GM23338 (cell line): Measurements from ENCODE around the gene FHIT. TPM values are rescaled to one million over a fixed set of nuclear protein-coding genes. Genes with fewer than 3 reads are reported as not detected.

Experiments used
- ATAC-seq: fragments of 200-7000 bp; cut with Tn5 transposase; 3 replicates; pipeline ENCODE4 v1.9.1; 2020
- DNase-seq: peaks from one replicate; pipeline ENCODE4 v3.0.0-alpha.2; 2015; ENCODE audit warnings: low spot score
- H2AFZ ChIP-seq: fragments of 200-600 bp; sonication (generic); 2 replicates; pipeline ENCODE4 v1.8.0; 2016; ENCODE audit warnings: antibody characterized with exemption, mild to moderate bottlenecking, moderate library complexity
- H3F3A ChIP-seq: fragments of 200-600 bp; sonication (generic); replicated peaks from 2 replicates; pipeline ENCODE4 v1.8.0; 2017; ENCODE audit warnings: antibody characterized with exemption, mixed run types, low read depth
- H3K27ac ChIP-seq: fragments of 200-600 bp; sonication (generic); 2 replicates; pipeline ENCODE4 v1.6.1; 2016; ENCODE audit warnings: low read depth
- H3K27me3 ChIP-seq: fragments of 200-600 bp; sonication (generic); 2 replicates; pipeline ENCODE4 v1.8.0; 2016; ENCODE audit warnings: mild to moderate bottlenecking, mixed run types, moderate library complexity; ENCODE audit not compliant: insufficient read depth
- H3K36me3 ChIP-seq: fragments of 200-600 bp; sonication (generic); 2 replicates; pipeline ENCODE4 v1.8.0; 2016; ENCODE audit warnings: mild to moderate bottlenecking; ENCODE audit not compliant: insufficient read depth
- H3K4me1 ChIP-seq: fragments of 200-600 bp; sonication (generic); 2 replicates; pipeline ENCODE4 v1.8.0; 2016; ENCODE audit warnings: mild to moderate bottlenecking, moderate library complexity; ENCODE audit not compliant: insufficient read depth
- H3K4me2 ChIP-seq: fragments of 200-600 bp; sonication (generic); 2 replicates; pipeline ENCODE4 v1.7.1; 2017; ENCODE audit warnings: mixed run types
- H3K4me3 ChIP-seq: fragments of 200-600 bp; sonication (generic); 2 replicates; pipeline ENCODE4 v1.6.1; 2016; ENCODE audit warnings: mixed run types
- H3K79me2 ChIP-seq: fragments of 200-600 bp; sonication (generic); replicated peaks from 2 replicates; pipeline ENCODE4 v1.8.0; 2017; ENCODE audit warnings: mild to moderate bottlenecking; ENCODE audit not compliant: insufficient read depth
- H3K9me2 ChIP-seq: fragments of 200-600 bp; sonication (generic); 2 replicates; pipeline ENCODE4 v1.8.0; 2017; ENCODE audit not compliant: insufficient read depth
- H4K20me1 ChIP-seq: fragments of 200-600 bp; sonication (generic); replicated peaks from 2 replicates; pipeline ENCODE4 v1.8.0; 2017; ENCODE audit warnings: mild to moderate bottlenecking; ENCODE audit not compliant: insufficient read depth
- H3K27ac Mint-ChIP-seq: 2 replicates; pipeline ENCODE4 v1.8.0; 2020; ENCODE audit warnings: inconsistent platforms, mild to moderate bottlenecking, moderate library complexity, mixed read lengths
- H3K27me3 Mint-ChIP-seq: 3 replicates; pipeline ENCODE4 v1.8.0; 2022; ENCODE audit warnings: low read depth, mild to moderate bottlenecking, moderate library complexity, mixed read lengths, inconsistent platforms; ENCODE audit not compliant: insufficient read depth, poor library complexity
- H3K36me3 Mint-ChIP-seq: 3 replicates; pipeline ENCODE4 v1.8.0; 2021; ENCODE audit warnings: low read depth, mild to moderate bottlenecking, inconsistent platforms, moderate library complexity, mixed read lengths
- H3K4me1 Mint-ChIP-seq: 3 replicates; pipeline ENCODE4 v1.8.0; 2020; ENCODE audit warnings: mild to moderate bottlenecking, inconsistent platforms, mixed read lengths
- H3K4me3 Mint-ChIP-seq: 3 replicates; pipeline ENCODE4 v1.8.0; 2021; ENCODE audit warnings: moderate library complexity, mild to moderate bottlenecking, inconsistent platforms, mixed read lengths
- H3K9me3 Mint-ChIP-seq: 3 replicates; pipeline ENCODE4 v1.8.0; 2020; ENCODE audit warnings: moderate library complexity, mild to moderate bottlenecking, inconsistent platforms, mixed read lengths
- CREB1 ChIP-seq: fragments of 250-450 bp; sonication (Bioruptor Pico); IDR thresholded peaks from 2 replicates; pipeline ENCODE4 v1.5.0; 2020; ENCODE audit warnings: low read depth, mild to moderate bottlenecking, moderate library complexity
- CTCF ChIP-seq, 2 experiments: fragments of 200-600 bp in 1 of 2; sonication (generic) in 1 of 2; conservative IDR thresholded peaks; 2 replicates each; pipeline versions ENCODE4 v1.5.1 to v1.6.1; 2016 to 2017; ENCODE audit warnings: antibody characterized with exemption in 2 of 2, low read depth in 2 of 2, mild to moderate bottlenecking in 2 of 2, moderate library complexity in 1 of 2
- ETS1 ChIP-seq: IDR thresholded peaks from 2 replicates; pipeline ENCODE4 v1.6.1; 2016; ENCODE audit warnings: antibody characterized with exemption
- EZH2 ChIP-seq: fragments of 200-600 bp; sonication (generic); IDR thresholded peaks from one replicate; pipeline ENCODE4 v1.8.0; 2017; ENCODE audit warnings: antibody characterized with exemption, mild to moderate bottlenecking, low read depth; ENCODE audit not compliant: unreplicated experiment
- EZH2phosphoT487 ChIP-seq: fragments of 200-600 bp; sonication (generic); IDR thresholded peaks from one replicate; pipeline ENCODE4 v1.8.1; 2018; ENCODE audit warnings: antibody characterized with exemption; ENCODE audit not compliant: unreplicated experiment
- JUNB ChIP-seq: IDR thresholded peaks from one replicate; pipeline ENCODE4 v1.6.1; 2016; ENCODE audit warnings: antibody characterized with exemption; ENCODE audit not compliant: unreplicated experiment
- NANOG ChIP-seq: IDR thresholded peaks from 2 replicates; pipeline ENCODE4 v1.6.1; 2016; ENCODE audit warnings: antibody characterized with exemption, borderline replicate concordance
- POLR2AphosphoS5 ChIP-seq: IDR thresholded peaks from 2 replicates; pipeline ENCODE4 v1.6.1; 2016; ENCODE audit warnings: antibody characterized with exemption, low read depth
- REST ChIP-seq: IDR thresholded peaks from one replicate; pipeline ENCODE4 v1.6.1; 2018; ENCODE audit warnings: antibody characterized with exemption; ENCODE audit not compliant: unreplicated experiment
- STAT1 ChIP-seq: IDR thresholded peaks from one replicate; pipeline ENCODE4 v1.6.1; 2016; ENCODE audit warnings: antibody characterized with exemption; ENCODE audit not compliant: unreplicated experiment
- ZNF114 ChIP-seq: fragments of 250-450 bp; sonication (Bioruptor Pico); IDR thresholded peaks from 2 replicates; pipeline ENCODE4 v1.5.0; 2020; ENCODE audit warnings: mild to moderate bottlenecking, moderate library complexity
- ZNF331 ChIP-seq: fragments of 250-450 bp; sonication (Bioruptor Pico); IDR thresholded peaks from 2 replicates; pipeline ENCODE4 v1.5.0; 2020; ENCODE audit warnings: low read depth, mild to moderate bottlenecking, moderate library complexity
- polyA plus RNA-seq: library from polyadenylated mRNA; unstranded; fragments of >200 nt; fragmentation: Nextera tagmentation; extraction: Ambion mirVana; gene quantifications from 2 replicates; pipeline ENCODE4 v1.2.1, GENCODE V29; 2016
- total RNA-seq: library from RNA; depleted of rRNA; stranded (reverse); fragments of >200 nt; shearing (Covaris generic); gene quantifications from 2 replicates; pipeline ENCODE4 v1.2.3, GENCODE V29; 2014

Gene FHIT
- total and polyA plus RNA-seq, 2 experiments from 2014 or later: 3.0 to 8.3 TPM

- TF ChIP-seq CTCF (conservative IDR thresholded peaks at IDR 0.05; ENCODE audit: low read depth in 2 of 2): no peak
- TF ChIP-seq EZH2phosphoT487: no peak
- TF ChIP-seq STAT1: no peak
- no peak for TF ChIP-seq EZH2
- no peak for TF ChIP-seq NANOG
- no peak for TF ChIP-seq JUNB
- TF ChIP-seq REST: no peak
Measured at GRCh38 chr3:59749291-59749690, 1502.0 kb downstream of the FHIT start (continued).

GRCh38 chr3:59746585-59746984 is 1504.7 kb downstream of the FHIT start:
- H3K36me3 ChIP-seq: no peaks in the 10 kb centered on the region
- peaks cover 9% of the 10 kb centered on the region for H3K27me3 ChIP-seq
- Mint-ChIP-seq H3K36me3 (no peaks in the 10 kb centered on the region), H3K27ac (no peak overlapping the region), H3K27me3 (peaks cover 2% of the 10 kb centered on the region), H3K4me3 (no peak overlapping the region), H3K9me3 (peaks cover 10% of the 10 kb centered on the region), H3K4me1 (peaks cover 24% of the 10 kb centered on the region)
- ATAC-seq (no peak), DNase-seq (no peak)
- 0 out of 2 replicates have a peak, but pooled peaks cover 13% of the 10 kb centered on the region for H3K9me2 ChIP-seq
- H3F3A ChIP-seq: no peaks in the 10 kb centered on the region
- no peak overlapping the region for H3K4me3 ChIP-seq
- no peak overlapping the region for H3K4me2 ChIP-seq
- H4K20me1 ChIP-seq: no peaks in the 10 kb centered on the region
- H2AFZ ChIP-seq: no peak overlapping the region
- H3K4me1 ChIP-seq: peaks cover 20% of the 10 kb centered on the region
- no peaks in the 10 kb centered on the region for H3K79me2 ChIP-seq
- H3K27ac ChIP-seq: no peak overlapping the region
- TF ChIP-seq ZNF114 (CRISPR knock-in tag): no peak
- TF ChIP-seq CTCF (conservative IDR thresholded peaks at IDR 0.05; ENCODE audit: low read depth in 2 of 2): no peak
- TF ChIP-seq ZNF331 (CRISPR knock-in tag): no peak
- no peak for TF ChIP-seq EZH2
- TF ChIP-seq POLR2AphosphoS5: no peak
- TF ChIP-seq ETS1: no peak
- no peak for TF ChIP-seq REST
- TF ChIP-seq CREB1 (CRISPR knock-in tag): no peak
